HG02981 (cell line): ENCODE results near the gene GP5.

Experiments
- ATAC-seq: cut with Tn5 transposase; IDR thresholded peaks from one replicate; pipeline ENCODE4 v1.9.1; 2021; ENCODE audit warnings: mild to moderate bottlenecking, moderate library complexity; ENCODE audit not compliant: unreplicated experiment

GP5 gene, protein sequence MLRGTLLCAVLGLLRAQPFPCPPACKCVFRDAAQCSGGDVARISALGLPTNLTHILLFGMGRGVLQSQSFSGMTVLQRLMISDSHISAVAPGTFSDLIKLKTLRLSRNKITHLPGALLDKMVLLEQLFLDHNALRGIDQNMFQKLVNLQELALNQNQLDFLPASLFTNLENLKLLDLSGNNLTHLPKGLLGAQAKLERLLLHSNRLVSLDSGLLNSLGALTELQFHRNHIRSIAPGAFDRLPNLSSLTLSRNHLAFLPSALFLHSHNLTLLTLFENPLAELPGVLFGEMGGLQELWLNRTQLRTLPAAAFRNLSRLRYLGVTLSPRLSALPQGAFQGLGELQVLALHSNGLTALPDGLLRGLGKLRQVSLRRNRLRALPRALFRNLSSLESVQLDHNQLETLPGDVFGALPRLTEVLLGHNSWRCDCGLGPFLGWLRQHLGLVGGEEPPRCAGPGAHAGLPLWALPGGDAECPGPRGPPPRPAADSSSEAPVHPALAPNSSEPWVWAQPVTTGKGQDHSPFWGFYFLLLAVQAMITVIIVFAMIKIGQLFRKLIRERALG

DNA sequence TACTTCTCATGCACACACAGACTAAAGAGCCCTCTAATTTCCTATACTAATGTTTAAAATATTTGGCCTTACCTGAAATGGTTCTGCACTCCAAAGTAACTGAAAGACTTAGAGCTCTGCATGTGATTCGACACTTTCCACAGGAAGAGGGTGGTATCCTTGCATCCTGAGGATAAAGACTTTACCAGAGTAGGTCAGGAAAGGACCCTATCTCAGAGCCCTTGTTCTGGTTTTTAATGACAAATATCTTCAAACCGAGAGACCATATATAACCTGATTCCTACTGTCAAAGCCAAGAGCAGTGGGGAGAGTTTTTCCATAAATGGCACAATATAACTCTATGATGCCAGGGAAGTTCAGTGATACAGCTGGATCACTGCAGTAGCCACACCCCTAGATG lies at the start of gene GP5:
Gene GP5, minus strand, starts transcription at position 101 of the 400 bp plus-strand sequence. CDS start 984 bp downstream, outside the sequence.
- ATAC-seq: no peak

DNA sequence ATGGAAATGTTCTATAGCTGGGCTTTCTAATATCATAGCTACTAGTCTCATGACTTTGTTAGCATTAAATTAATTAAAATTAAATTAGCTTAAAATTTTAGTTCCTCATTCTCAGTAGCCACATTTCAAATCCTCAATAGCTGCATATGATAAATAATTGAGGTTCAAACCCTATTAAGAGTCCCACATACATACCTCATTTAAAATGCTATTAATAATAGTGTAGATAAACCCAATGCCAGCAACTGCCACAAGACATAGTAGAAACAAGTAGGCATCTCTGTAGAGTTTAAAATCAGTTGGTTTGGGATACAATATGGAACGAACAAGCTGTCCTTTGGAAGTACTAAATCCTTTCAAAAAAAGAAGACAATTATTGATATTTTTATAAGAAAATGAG lies 48.6 kb upstream of the GP5 start:
- ATAC-seq: no peak

DNA sequence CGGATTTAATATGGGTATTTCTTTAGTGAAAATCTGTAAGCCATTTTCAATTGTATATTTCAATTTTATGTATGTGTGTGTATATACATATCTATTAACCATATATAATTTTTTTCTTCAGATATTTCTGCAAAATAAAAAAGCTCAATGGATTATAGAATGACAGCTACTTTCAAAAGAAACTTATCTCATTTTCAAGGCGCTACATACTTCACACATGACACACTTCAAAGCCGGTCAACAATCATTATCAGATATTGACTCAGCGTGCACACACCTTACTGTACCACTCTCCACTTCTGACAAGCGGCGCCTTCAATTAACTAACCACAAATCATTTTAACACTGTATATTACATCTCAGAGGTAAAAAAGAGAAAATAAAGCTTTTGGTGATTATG lies 48.1 kb upstream of the GP5 start:
- ATAC-seq: no peak

DNA sequence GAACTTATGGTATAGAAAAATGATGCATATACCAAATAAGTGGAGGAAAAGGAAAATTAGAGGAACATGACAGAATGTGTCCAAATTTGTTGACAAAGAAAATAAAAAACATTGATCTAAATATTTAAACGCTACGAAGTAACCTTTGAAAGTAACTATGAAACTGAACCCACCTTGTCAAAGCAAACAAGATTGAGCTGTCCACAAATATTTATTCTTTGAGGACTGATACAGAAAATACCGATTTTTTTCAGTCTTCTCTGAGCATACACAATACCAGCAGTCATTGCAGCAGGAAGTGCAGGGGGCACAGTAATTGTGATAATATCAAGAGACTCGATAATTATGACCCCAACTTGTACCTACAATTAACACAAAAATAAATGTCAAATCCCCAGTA lies 47.7 kb upstream of the GP5 start:
- no peak for ATAC-seq

DNA sequence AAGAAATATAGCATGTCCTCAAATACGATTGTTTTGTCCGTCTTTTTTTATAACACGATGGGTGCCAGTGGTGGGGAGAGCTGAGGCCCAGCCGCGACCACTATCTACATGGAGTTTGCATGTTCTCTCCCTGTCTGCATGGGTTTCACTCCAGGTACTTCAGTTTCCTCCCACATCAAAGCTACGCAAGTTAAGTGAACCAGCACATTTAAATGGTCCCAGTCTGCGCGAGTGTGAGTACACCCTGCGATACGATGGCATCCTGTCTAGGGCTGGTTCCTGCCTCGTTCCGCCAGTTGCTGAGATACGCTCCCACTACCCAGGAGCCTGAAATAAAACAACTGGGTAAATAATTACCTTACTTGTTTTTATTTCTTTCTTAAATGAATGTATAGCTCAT lies 47.1 kb upstream of the GP5 start:
- ATAC-seq: no peak

- ATAC-seq: no peak
These were observed 44.8 kb upstream of the GP5 start for GRCh38 chr3:194443901-194444300.

- ATAC-seq: no peak
These were observed 41.7 kb upstream of the GP5 start for GRCh38 chr3:194440756-194441155.

GRCh38 chr3:194439881-194440550 lies 41.0 kb upstream of the GP5 start:
- ATAC-seq: no peak

- no peak for ATAC-seq
These were observed 35.4 kb upstream of the GP5 start for GRCh38 chr3:194434503-194434902.

DNA sequence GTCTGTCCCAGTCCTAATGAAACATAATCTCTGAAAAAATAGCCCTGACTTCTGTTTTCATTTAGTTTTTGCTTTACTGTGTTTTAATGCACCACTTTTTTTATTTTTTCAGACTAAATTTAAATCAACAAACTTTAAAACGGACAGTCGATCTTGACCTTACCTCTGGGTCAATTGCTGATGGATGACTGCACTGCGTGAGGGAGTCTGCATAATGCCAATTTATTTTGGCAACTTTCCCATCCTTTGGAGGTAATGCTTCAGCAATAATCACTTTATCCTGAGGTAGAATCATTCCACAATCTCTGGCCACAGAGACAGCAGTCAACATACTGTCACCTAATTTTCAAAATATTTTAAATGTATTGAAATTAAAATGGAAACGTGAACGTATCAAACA lies 32.5 kb upstream of the GP5 start:
- ATAC-seq: no peak

GRCh38 chr3:194425399-194425798 lies 26.3 kb upstream of the GP5 start:
- ATAC-seq: no peak

GRCh38 chr3:194424953-194425352 lies 25.9 kb upstream of the GP5 start:
- no peak for ATAC-seq

DNA sequence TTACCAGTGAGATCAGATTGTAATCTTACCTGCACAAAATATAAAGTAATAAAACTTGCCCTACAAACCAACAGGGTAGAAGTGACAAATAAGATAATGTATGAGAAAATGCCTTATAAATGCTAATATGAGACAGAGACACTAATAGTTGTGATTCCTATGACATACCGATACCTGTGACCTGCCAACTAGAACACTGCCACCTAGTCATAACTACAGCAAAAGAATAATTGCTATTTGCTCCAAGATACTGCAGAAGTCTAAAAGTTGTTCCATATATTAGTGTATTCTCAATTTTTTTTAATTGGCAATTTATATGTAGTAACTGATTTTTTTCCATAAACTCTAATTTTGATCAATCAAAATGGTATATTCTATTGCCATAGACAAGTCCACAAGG lies 25.3 kb upstream of the GP5 start:
- ATAC-seq: no peak

- no peak for ATAC-seq
These were observed 24.3 kb upstream of the GP5 start for GRCh38 chr3:194423317-194423716.

DNA sequence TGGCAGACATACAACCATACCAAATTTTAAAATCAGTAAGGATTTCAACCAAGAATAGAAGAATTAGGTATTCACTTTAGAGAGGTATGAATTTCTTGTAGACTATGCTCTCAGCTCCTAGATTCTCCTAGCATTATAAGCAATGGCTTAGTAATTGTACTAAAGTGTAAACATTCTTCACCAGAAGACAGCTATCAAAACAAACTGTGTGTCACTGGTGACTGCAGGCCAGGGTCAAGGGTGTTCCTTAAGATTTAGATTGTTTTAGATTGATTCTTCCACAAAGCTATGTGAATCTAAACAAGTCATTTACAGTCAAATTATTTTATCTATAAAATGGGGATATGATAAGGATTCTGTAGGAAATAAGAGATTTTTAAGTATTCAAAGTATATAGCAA lies 23.1 kb upstream of the GP5 start:
- ATAC-seq: no peak

GRCh38 chr3:194418671-194419070 lies 19.6 kb upstream of the GP5 start:
- ATAC-seq: no peak

DNA sequence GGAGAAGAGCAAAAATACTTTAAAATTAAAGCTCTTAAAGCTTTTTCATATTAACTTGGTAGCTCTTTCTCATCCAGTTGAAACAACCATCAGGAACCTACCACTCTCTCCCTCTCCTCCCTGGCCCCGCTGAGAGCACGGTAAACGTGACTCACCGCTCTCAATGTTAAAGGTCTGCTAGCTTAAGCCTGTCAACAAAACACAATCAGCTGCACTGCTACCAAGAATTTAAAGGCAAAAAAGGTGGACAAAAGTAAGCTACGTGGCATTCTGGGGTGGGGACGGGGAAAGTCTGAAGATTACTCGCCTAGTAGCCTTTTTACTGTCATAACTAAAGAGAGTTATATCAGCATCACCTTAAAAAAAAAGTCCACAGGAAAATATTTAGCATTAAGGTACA lies 8.4 kb upstream of the GP5 start:
- no peak for ATAC-seq

DNA sequence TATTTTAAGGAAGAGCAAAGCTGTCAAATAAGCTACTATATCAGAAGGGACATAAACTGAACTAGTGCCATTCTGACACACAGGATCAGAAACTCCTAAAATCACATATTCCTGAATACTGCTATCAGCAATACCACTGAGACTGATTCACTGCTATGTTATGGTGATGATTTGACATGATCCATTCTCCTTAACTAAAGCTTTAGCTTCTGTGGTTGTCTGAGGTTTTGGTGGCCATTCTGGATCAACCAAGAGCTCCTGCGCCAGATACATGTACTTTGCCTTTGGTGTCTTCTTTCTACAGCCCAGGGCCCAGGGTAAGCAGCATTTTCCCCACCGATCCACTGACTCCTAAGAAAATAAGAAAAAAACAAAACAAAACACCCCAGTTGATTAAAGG lies 6.7 kb upstream of the GP5 start:
- no peak for ATAC-seq

- ATAC-seq: no peak
These were observed 5.5 kb upstream of the GP5 start for GRCh38 chr3:194404365-194405140.

DNA sequence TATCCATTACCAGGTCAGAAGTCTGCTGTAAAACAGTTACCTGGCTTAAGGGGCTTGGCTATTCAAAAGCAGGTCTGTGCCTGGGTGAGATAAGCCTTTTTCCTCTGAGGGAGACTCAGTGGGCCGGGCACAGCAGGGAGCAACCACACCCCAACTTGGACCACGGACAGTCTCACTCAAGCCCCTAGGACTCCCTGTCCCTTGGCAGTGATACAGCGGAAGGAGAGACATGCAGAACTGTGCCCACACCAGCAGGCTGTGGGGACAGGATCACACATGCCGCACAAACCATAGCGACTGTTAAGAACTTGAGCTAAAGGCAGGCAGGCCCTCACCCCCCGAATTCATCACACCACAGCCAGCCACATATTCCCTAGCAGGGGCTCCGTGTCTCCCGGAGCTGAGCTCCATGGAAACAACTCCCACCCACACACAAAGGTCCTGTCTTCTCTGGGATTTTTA lies 2.8 kb upstream of the GP5 start:
- no peak for ATAC-seq

GRCh38 chr3:194401346-194401745 lies 2.3 kb upstream of the GP5 start:
- ATAC-seq: no peak
